GM18870 (cell line): Measurements from ENCODE around the gene TMEM138.
"Not testable (repeated sequence)": the region's sequence is repeated elsewhere in the genome, so short reads cannot be mapped to it uniquely, and the experiment has no call there.

ENCODE experiments used
- ATAC-seq: cut with Tn5 transposase; IDR thresholded peaks from one replicate; pipeline ENCODE4 v1.9.1; 2021; ENCODE audit warnings: moderate library complexity; ENCODE audit not compliant: unreplicated experiment

The TMEM138 gene

GRCh38 chr11:61362542-61362875 is 335 bp downstream of the TMEM138 start:
- ATAC-seq, result no peak

- ATAC-seq, result no peak
Measured at GRCh38 chr11:61364012-61364675, 2.0 kb downstream of the TMEM138 start.

DNA sequence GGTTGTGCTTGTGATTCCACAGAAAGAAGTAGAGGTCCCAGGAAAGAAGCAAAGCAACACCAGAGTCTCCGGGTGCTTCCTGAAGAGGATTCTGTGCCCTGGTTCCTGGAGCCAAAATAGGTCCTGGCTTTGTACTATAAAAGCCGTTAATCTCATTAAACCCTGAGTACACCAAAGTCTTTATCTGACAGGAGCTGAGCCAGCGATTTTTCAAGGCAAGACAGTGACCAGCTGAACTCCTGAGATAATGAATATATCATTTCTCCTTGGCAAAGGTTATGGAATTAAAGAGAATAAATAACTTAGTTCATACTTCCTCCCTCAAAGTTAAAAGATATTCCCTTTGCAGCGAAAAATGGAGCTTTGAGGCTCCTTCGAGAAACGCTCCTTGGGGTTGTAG is 5.2 kb downstream of the TMEM138 start:
- no peak for ATAC-seq

- no peak for ATAC-seq
Measured at GRCh38 chr11:61368646-61369045, 6.5 kb downstream of the TMEM138 start.

DNA sequence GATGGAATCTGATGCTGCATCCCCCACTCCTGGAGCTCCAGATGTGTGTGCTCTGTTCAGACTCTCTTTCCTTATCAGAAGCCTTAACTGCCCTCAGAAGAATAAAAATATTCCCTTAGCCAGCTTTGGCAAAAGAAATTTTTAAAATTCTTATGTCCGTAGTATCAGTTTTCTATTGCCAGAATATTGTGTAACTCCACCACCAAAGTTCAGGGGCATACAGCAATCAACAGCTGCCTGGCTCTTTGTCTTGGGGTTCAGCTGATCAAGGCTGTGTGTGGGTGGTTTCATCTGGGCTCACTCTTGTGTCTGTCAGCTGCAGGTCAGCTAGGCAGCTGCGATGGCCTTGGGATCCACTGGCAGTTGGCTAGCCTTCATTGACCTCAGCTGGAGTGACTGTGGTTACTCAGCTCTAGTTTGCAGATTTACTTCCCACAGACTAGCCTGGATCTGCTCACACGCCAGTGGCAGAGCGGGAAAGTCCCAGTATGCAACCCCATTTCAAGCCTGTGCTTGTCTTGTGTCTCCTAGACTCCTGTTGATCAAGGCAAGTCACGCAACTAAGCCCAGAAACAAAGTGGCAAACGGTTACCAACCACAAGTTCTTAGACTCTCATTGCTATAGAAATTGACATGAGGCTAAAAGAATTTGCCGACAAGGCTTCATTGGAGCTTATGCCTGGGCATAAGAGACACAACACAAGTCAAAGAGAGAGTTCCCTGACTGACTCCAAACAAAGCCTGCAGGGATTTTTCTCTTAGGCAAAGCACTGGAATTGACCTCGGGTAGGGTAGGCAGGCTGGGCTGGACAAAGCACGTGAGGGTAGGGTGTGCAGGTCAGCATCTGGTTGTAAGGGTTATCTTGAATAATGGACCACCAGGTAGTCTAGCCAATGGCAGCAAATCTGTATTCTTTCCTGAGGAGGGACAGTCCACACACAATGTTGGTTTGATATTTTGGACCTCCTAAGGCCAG is 7.5 kb downstream of the TMEM138 start:
- no peak for ATAC-seq

DNA sequence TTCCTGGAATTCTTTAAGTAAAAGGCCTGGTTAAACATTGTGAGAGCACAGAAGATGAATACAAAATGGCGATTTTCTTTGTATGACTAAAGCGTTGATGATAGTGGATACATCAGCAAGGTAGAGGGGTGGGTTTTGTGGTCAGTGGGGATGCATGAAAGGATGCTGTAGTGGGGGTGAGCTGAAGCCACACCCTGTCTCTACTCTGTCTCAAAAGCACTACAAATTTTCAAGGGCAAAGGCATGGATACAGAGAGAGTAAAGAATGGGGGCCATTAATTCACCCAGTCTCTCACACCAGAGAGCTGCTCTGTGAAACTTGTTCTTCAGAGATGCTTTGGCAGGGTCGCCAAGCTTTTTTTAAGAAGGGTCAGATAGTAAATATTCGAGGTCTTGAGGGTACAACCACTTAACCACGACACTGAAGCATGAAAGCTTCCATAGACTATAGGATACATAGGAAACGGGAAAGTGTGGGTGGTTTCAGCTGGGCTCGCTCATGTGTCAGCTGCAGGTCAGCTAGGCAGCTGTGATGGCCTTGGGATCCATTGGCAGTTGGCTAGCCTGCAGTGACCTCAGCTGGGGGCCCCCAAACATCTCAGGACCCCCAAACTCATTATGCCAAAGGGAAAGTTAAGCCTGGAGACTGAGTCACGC is 8.3 kb downstream of the TMEM138 start:
- no peak for ATAC-seq

GRCh38 chr11:61372659-61373420 is 10.7 kb downstream of the TMEM138 start:
- ATAC-seq, result no peak

GRCh38 chr11:61375761-61376108 is 13.6 kb downstream of the TMEM138 start:
- no peak for ATAC-seq

DNA sequence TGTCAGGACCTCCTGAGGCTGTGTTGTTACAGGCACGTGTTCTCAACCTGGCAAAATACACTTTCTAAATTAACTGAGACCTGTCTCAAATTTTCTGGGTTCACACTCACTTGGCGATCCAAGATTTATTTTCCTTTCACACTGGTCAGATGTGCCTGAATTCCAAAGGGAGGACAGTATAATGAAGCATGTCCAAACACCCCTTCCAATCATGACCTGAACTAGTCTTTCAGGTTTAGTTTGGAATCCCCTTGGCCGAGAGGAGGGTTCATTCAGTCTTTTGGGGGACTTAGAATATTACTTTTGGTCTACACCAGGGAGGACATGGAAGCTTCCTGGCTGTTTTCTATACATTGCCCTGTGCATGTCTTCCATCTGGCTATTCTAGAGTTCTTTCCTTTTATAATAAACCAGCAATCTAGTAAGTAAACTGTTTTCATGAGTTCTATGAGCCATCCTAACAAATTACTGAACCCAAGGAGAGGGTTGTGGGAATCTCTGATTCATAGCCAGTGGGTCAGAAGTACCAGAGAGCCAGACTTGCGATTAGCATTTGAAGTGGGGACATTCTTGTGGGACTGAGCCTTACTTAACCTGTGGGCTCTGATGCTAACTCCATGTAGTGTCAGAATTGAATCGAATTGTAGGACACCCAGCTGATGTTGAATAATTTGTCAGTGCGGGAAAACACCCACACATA is 15.4 kb downstream of the TMEM138 start:
- ATAC-seq, result no peak

DNA sequence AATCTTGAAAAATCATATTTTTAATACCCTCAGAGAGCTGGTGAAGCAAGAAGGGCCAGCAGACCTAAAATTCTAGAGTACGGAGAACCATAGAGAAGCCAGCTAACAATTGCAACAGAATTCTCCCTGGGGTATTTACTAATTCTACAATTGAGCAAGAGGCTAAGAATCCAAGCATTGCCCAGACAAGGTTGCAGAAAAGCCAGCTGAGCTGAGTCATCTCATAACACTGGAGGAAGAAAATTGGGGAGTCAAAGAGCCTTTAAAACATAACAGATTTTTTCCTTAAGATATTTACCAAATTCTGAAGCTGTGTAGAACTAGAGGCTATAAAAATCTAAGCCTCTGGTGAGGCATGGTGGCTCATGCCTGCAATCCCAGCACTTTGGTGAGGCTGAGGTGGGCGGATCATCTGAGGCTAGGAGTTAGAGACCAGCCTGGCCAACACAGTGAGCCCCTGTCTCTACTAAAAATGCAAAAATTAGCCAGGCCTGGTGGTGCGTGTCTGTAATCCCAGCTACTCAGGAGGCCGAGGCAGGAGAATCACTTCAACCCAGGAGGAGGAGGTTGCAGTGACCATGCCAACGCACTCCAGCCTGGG is 16.6 kb downstream of the TMEM138 start:
- no peak for ATAC-seq

DNA sequence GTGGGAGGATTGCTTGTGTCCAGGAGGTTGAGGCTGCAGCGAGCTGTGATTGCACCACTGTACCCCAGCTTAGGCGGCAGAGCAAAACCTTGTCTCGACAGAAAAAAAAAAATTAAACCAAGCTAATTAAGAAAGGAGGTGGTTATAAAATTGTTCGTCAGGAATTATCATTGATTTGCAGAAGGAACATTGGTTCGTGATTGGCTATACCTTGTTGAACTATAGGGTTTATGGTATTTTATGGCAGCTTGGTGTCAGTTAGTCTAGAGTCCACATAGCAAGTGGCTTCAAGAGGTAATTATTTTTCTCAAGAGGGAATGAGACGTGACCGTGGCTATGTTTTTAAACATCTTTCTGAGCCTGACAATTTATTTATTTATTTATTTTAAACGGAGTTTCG is 18.7 kb downstream of the TMEM138 start:
- no peak for ATAC-seq

GRCh38 chr11:61383859-61384258 is 21.7 kb downstream of the TMEM138 start:
- not testable (repeated sequence) for ATAC-seq

DNA sequence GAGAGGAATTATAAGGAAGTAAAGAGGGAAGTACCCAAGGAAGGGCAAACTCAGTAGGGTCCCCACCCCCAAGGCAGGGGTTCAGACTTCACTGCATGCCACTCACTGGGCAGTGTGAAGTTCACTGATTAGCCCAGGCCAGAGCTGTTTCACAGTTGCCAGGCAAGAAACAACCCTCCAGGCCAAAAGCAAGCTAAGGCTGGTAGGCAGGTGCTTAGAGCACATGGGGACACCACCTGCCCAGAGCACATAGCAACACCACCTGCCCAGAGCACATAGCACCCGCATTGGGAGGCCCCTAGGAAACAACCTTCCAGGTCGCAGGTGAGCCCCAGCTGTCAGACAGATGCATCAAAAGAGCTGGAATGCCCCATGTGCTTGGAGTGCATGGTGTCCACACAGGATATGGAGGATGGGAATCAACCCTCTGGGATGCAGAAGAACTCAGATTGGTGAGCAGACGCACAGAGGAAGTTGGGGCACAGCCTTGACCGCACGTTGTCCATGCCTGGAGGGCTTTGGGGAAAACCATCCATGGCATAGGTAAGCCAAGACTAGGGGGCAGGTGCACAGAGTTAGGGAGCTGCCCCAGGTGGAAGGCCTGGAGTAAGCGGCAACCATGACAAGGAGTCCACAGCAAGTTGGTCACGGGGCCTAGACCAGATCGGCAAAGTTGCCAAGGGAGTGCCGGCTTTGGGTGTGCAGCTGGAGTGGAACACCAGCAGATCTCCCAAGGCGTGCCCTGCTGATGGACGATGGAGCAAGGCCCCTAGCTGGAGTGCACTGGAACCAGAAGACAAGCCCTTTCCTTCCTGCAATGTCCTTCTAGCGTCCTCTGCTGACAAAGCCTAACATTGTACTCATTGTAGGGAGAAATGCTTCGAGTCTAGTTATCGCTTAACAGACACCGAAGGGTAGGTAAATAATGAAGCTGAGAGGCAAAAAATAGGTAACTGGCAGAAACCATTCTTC is 22.4 kb downstream of the TMEM138 start:
- no peak for ATAC-seq

DNA sequence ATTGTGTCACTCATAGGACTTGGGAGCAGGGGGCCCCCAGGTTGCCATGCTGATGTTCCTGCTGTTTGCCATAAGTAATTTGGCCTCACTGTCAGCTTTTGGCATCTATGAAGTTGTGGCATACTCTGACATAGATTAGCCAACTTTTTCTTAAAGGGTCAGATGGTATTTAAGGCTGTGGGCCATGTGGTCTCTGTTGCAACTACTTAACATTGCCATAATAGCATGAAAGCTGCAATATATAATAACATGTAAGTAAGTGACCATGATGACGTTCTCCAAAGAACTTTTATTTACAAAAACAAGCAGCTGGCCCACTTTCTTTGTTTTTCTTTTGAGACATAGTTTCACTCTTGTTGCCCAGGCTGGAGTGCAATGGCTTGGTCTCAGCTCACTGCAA is 28.0 kb downstream of the TMEM138 start:
- ATAC-seq, result no peak

GRCh38 chr11:61392981-61393595 is 30.9 kb downstream of the TMEM138 start:
- ATAC-seq, result no peak

DNA sequence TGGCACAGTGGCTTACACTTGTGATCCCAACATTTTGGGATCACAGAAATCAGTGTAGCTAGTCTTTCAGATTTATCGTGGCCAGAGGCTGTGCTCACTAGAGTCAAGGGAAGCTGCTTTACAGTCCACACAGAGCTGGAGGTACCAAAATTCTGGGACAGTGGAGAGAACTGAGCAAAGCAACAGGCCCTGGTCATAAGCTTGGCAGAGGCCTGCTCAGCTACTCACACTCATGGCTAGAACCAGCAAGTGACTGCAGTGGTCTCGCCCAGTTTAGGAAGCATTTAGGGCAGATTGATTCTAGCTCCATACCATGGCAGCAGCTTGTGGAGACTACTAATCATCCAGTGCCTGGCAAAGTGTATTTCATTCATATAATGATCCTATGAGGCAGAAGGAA is 39.0 kb downstream of the TMEM138 start:
- ATAC-seq, result no peak

GRCh38 chr11:61401573-61401972 is 39.4 kb downstream of the TMEM138 start:
- no peak for ATAC-seq

GRCh38 chr11:61403658-61404057 is 41.5 kb downstream of the TMEM138 start:
- no peak for ATAC-seq

DNA sequence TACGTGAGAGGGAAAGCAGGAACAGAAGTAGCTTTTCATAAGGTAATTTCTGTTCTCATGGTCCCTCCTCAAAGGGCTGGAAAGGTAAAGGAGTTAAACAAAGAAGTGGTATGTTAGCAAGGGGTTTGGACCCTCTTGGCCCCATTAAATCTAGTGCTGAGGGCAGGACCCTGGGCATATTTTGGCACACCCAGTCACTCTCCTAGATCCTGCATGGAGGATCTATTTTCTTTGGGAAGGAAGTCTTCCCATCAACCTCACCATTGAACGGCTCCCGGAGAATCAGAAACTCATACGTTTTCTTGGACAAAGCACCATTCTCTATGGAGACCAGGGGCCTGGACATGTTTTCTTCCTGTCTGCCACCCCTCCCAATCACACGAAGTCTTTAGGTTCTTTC is 41.9 kb downstream of the TMEM138 start:
- ATAC-seq, result no peak
